ENCODE data around the gene HLA-E. TPM values are rescaled to one million over a fixed set of nuclear protein-coding genes. Genes with fewer than 3 reads are reported as not detected.

Gene HLA-E
- total and polyA plus RNA-seq, 10 of the 15 experiments (the other 5 are each of a cell fraction or from before 2014, with no cell fraction given): 35.1 to 483 (median 267) TPM

GRCh38 chr6:30491991-30492952, 3.0 kb downstream of the HLA-E start (continued):
- TF ChIP-seq ZBTB11 (CRISPR knock-in tag; IDR thresholded peaks at IDR 0.05): no peak
- TF ChIP-seq HSF1 (IDR thresholded peaks at IDR 0.05; ENCODE audit: low read depth, low read length): no peak
- TF ChIP-seq TBL1XR1 (IDR thresholded peaks at IDR 0.05; ENCODE audit: low read depth, low read length): no peak
- no peak for TF ChIP-seq MLLT1 (IDR thresholded peaks at IDR 0.05)
- TF ChIP-seq SIN3A (IDR thresholded peaks at IDR 0.05; ENCODE audit: low read depth, low read length): no peak
- TF ChIP-seq ELK1 (IDR thresholded peaks at IDR 0.05; ENCODE audit: low read depth, low read length): no peak
- TF ChIP-seq EZH2 (IDR thresholded peaks at IDR 0.05; ENCODE audit: borderline replicate concordance, control insufficient read depth, low read depth, low read length): no peak
- no peak for TF ChIP-seq PRDM15 (CRISPR knock-in tag; IDR thresholded peaks at IDR 0.05)
- TF ChIP-seq BCL11A (IDR thresholded peaks at IDR 0.05; ENCODE audit: low read depth, low read length): no peak
- no peak for TF ChIP-seq SP1 (IDR thresholded peaks at IDR 0.05; ENCODE audit: low read depth, low read length)
- no peak for TF ChIP-seq SMC3 (IDR thresholded peaks at IDR 0.05; ENCODE audit: borderline replicate concordance, low read length)
- no peak for TF ChIP-seq USF2 (IDR thresholded peaks at IDR 0.05; ENCODE audit: borderline replicate concordance, low read depth, low read length)
- TF ChIP-seq CEBPB (IDR thresholded peaks at IDR 0.05; ENCODE audit: borderline replicate concordance in 1 of 2, low read depth in 2 of 2, low read length in 2 of 2): no peak
- no peak for TF ChIP-seq WRNIP1 (IDR thresholded peaks at IDR 0.05; ENCODE audit: borderline replicate concordance, low read depth, low read length)

All from GM12878 (cell line).